Measurements from ENCODE around the gene CNR2.

CNR2 gene

DNA sequence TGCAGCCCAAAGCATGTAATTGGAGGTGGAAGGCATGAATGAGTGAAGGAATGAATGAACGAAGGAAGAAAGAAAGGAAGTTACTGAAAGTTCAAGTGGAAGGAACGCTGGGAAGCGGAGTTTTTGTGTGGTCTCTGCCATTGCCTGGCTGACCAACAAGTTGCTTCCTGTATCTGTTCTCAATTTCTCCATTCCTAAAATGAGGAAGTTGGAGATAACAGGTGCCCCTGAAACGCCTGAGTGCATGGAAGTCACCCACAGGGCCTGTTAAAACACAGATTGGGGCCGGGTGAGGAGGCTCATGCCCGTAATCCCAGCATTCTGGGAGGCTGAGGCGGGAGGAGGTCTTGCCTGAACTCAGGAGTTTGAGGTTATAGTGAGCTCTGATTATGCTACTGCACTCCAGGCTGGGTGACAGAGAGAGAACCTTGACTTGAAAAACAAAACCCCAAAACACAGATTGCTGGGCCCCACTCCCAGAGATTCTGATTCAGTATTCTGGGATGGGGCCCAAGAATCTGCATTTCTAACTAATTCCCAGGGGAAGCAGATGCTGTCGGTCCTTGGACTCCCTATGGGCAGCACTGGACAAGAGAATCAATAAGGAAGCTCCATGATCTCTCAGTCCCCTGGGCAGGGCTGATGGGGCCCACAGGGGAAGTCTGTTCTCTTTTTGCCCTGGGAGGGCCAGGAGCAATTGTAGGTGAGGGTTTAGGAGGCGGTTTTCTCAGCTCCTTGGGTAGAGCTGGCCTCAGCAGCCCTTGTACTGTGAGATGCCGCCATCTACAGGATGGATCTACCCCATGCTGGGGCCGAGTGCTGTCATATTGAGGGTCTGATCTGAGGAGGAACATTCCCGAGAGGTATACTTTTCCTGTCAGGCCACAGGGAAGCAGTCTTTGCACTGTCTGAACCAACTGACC is 3.3 kb upstream of the CNR2 start:
- Histone ChIP-seq H3K79me2 (ENCODE audit: low read length) (no peaks in the 10 kb centered on the region), H3K4me3 (ENCODE audit: low read length) (no peak overlapping the region), H2AFZ (ENCODE audit: low read length) (0 out of 2 replicates have a peak overlapping the region, but pooled peaks have one; percentile 38), H3K4me2 (ENCODE audit: low read depth, low read length) (no peak overlapping the region), H3K27me3 (replicated peaks; ENCODE audit: insufficient read depth, low read length) (no peaks in the 10 kb centered on the region), H3K9me3 (replicated peaks; ENCODE audit: insufficient read depth, low read length) (no peaks in the 10 kb centered on the region), H3K4me1 (ENCODE audit: low read length) (peaks cover 20% of the 10 kb centered on the region), H3K27ac (ENCODE audit: low read length) (no peak overlapping the region), H3K9me2 (replicated peaks; ENCODE audit: insufficient read depth, low read length) (no peaks in the 10 kb centered on the region), H3K36me3 (replicated peaks; ENCODE audit: insufficient read depth, low read length) (no peaks in the 10 kb centered on the region), H3F3A (ENCODE audit: insufficient read depth, low read length) (no peaks in the 10 kb centered on the region), H4K20me1 (ENCODE audit: insufficient read depth, low read length) (no peaks in the 10 kb centered on the region), H3K9ac (ENCODE audit: low read length) (no peak overlapping the region)
- TF ChIP-seq, protein P1, sequence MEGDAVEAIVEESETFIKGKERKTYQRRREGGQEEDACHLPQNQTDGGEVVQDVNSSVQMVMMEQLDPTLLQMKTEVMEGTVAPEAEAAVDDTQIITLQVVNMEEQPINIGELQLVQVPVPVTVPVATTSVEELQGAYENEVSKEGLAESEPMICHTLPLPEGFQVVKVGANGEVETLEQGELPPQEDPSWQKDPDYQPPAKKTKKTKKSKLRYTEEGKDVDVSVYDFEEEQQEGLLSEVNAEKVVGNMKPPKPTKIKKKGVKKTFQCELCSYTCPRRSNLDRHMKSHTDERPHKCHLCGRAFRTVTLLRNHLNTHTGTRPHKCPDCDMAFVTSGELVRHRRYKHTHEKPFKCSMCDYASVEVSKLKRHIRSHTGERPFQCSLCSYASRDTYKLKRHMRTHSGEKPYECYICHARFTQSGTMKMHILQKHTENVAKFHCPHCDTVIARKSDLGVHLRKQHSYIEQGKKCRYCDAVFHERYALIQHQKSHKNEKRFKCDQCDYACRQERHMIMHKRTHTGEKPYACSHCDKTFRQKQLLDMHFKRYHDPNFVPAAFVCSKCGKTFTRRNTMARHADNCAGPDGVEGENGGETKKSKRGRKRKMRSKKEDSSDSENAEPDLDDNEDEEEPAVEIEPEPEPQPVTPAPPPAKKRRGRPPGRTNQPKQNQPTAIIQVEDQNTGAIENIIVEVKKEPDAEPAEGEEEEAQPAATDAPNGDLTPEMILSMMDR (IDR thresholded peaks at IDR 0.05; ENCODE audit: low read length), result peak; percentile 79
- TF ChIP-seq EZH2phosphoT487 (IDR thresholded peaks at IDR 0.05; ENCODE audit: low read length) (no peak), EZH2 (optimal IDR thresholded peaks at IDR 0.05; ENCODE audit: low read depth, low read length) (no peak)
- peak; percentile 72 for DNase-seq

DNA sequence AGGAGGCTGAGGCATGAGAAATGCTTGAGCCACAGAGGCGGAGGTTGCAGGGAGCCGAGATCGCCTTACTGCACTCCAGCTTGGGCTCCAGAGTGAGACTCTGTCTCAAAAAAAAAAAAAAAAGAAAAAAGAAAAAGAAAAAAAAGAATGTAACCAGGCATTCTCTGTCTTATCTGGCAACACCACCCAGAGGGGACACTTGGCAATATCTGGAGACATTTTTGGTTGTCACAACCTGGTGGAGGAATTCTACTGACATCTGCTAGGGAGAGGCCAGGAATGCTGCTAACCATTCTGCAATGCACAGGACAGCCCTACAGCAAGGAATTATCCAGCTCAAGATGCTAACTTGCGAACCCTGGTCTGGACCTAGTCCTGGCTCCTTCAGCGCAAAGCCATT is 2.3 kb upstream of the CNR2 start:
- H3F3A ChIP-seq (ENCODE audit: insufficient read depth, low read length), result no peaks in the 10 kb centered on the region
- no peak overlapping the region for H3K4me2 ChIP-seq (ENCODE audit: low read depth, low read length)

DNA sequence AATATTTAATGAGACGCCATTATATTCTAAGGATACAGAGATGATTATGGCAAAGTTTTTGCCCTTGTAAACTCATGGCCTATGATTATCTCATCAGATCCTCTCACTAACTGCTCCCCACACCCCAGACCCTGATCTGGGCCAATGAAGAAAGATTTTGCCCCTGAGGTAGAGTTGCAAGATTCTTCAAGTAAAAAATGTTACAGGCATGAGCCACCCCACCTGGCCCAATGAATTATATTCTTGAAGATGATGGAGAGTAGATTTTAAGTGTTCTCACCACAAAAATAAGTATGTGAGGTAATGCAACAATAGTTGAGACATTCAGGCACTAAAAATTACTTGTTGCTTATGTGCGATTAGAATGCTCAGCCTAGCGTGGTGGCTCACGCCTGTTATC is 1.8 kb upstream of the CNR2 start:
- no peak overlapping the region for H3K9ac ChIP-seq (ENCODE audit: low read length)
- peaks cover 18% of the 10 kb centered on the region for H3K4me1 ChIP-seq (ENCODE audit: low read length)
- no peak overlapping the region for H2AFZ ChIP-seq (ENCODE audit: low read length)
- no peaks in the 10 kb centered on the region for H4K20me1 ChIP-seq (ENCODE audit: insufficient read depth, low read length)
- no peaks in the 10 kb centered on the region for H3K9me3 ChIP-seq (replicated peaks; ENCODE audit: insufficient read depth, low read length)
- H3K79me2 ChIP-seq (ENCODE audit: low read length), result no peaks in the 10 kb centered on the region
- H3F3A ChIP-seq (ENCODE audit: insufficient read depth, low read length), result no peaks in the 10 kb centered on the region
- H3K36me3 ChIP-seq (replicated peaks; ENCODE audit: insufficient read depth, low read length), result no peaks in the 10 kb centered on the region
- no peak overlapping the region for H3K27ac ChIP-seq (ENCODE audit: low read length)
- H3K9me2 ChIP-seq (replicated peaks; ENCODE audit: insufficient read depth, low read length), result no peaks in the 10 kb centered on the region
- H3K4me3 ChIP-seq (ENCODE audit: low read length), result no peak overlapping the region
- H3K27me3 ChIP-seq (replicated peaks; ENCODE audit: insufficient read depth, low read length), result no peaks in the 10 kb centered on the region
- H3K4me2 ChIP-seq (ENCODE audit: low read depth, low read length), result no peak overlapping the region
- no peak for DNase-seq
- no peak for TF ChIP-seq EZH2phosphoT487 (IDR thresholded peaks at IDR 0.05; ENCODE audit: low read length)
- TF ChIP-seq, protein P1 (IDR thresholded peaks at IDR 0.05; ENCODE audit: low read length), result no peak
- TF ChIP-seq EZH2 (optimal IDR thresholded peaks at IDR 0.05; ENCODE audit: low read depth, low read length), result no peak

More for the DNA sequence above, 2.3 kb upstream of the CNR2 start:
- H3K4me3 ChIP-seq (ENCODE audit: low read length), result no peak overlapping the region
- H3K36me3 ChIP-seq (replicated peaks; ENCODE audit: insufficient read depth, low read length), result no peaks in the 10 kb centered on the region
- no peak for DNase-seq
- H3K79me2 ChIP-seq (ENCODE audit: low read length), result no peaks in the 10 kb centered on the region
- no peaks in the 10 kb centered on the region for H3K9me3 ChIP-seq (replicated peaks; ENCODE audit: insufficient read depth, low read length)
- no peak for TF ChIP-seq EZH2 (optimal IDR thresholded peaks at IDR 0.05; ENCODE audit: low read depth, low read length)
- TF ChIP-seq, protein P1 (IDR thresholded peaks at IDR 0.05; ENCODE audit: low read length), result no peak
- TF ChIP-seq EZH2phosphoT487 (IDR thresholded peaks at IDR 0.05; ENCODE audit: low read length), result no peak
- no peaks in the 10 kb centered on the region for H3K27me3 ChIP-seq (replicated peaks; ENCODE audit: insufficient read depth, low read length)
- no peaks in the 10 kb centered on the region for H3K9me2 ChIP-seq (replicated peaks; ENCODE audit: insufficient read depth, low read length)
- H3K4me1 ChIP-seq (ENCODE audit: low read length), result peaks cover 22% of the 10 kb centered on the region
- H3K9ac ChIP-seq (ENCODE audit: low read length), result no peak overlapping the region
- no peak overlapping the region for H2AFZ ChIP-seq (ENCODE audit: low read length)
- H3K27ac ChIP-seq (ENCODE audit: low read length), result no peak overlapping the region
- H4K20me1 ChIP-seq (ENCODE audit: insufficient read depth, low read length), result no peaks in the 10 kb centered on the region
